Lower leg skin (tissue), 3 donors: ENCODE data around the gene GPR37.

Source experiments
- CTCF ChIP-seq, 3 donors: fragments of 450-650 bp; IDR thresholded peaks; one replicate each; pipeline ENCODE4 v1.5.1; 2016; ENCODE audit warnings: antibody characterized with exemption in 3 of 3, mild to moderate bottlenecking in 3 of 3, moderate library complexity in 2 of 3
- POLR2A ChIP-seq, 2 donors: fragments of 450-650 bp; IDR thresholded peaks; one replicate each; pipeline ENCODE4 v1.6.1; 2016 to 2017; ENCODE audit warnings: antibody characterized with exemption in 2 of 2, mild to moderate bottlenecking in 1 of 2, moderate library complexity in 1 of 2

- TF ChIP-seq CTCF (IDR thresholded peaks at IDR 0.05) (no peak), POLR2A (IDR thresholded peaks at IDR 0.05) (no peak)
These were observed 15.8 kb upstream of the GPR37 start for GRCh38 chr7:124781418-124781817.
